ENCODE measurements around the gene CXXC5. TPM values are rescaled to one million over a fixed set of nuclear protein-coding genes. Genes with fewer than 3 reads are reported as not detected.
A peak's percentile ranks its signal among the peaks of the same experiment; 100 is the strongest.

Gene CXXC5
- total RNA-seq, 1 experiment from 2014 or later = 220 TPM

- no peak for DNase-seq (ENCODE audit: low spot score)
These were observed 16.7 kb downstream of the CXXC5 start for GRCh38 chr5:139664727-139665351.

GRCh38 chr5:139665626-139666025, 17.5 kb downstream of the CXXC5 start:
- DNase-seq (ENCODE audit: low spot score) = no peak

GRCh38 chr5:139666551-139666950, 18.4 kb downstream of the CXXC5 start:
- DNase-seq (ENCODE audit: low spot score) = no peak

GRCh38 chr5:139667001-139667729, 19.0 kb downstream of the CXXC5 start:
- no peak for DNase-seq (ENCODE audit: low spot score)

- DNase-seq (ENCODE audit: low spot score) = no peak
These were observed 19.5 kb downstream of the CXXC5 start for GRCh38 chr5:139667730-139668063.

- DNase-seq (ENCODE audit: low spot score) = peak; percentile 50
These were observed 20.1 kb downstream of the CXXC5 start for GRCh38 chr5:139668064-139668880.

- no peak for DNase-seq (ENCODE audit: low spot score)
These were observed 20.9 kb downstream of the CXXC5 start for GRCh38 chr5:139668924-139669661.

- no peak for DNase-seq (ENCODE audit: low spot score)
These were observed 21.7 kb downstream of the CXXC5 start for GRCh38 chr5:139669662-139670368.

GRCh38 chr5:139670369-139671095, 22.4 kb downstream of the CXXC5 start:
- no peak for DNase-seq (ENCODE audit: low spot score)

GRCh38 chr5:139671096-139671841, 23.1 kb downstream of the CXXC5 start:
- DNase-seq (ENCODE audit: low spot score) = no peak

GRCh38 chr5:139675213-139675612, 27.1 kb downstream of the CXXC5 start:
- DNase-seq (ENCODE audit: low spot score) = no peak

GRCh38 chr5:139675825-139676224, 27.7 kb downstream of the CXXC5 start:
- DNase-seq (ENCODE audit: low spot score) = no peak

- no peak for DNase-seq (ENCODE audit: low spot score)
These were observed 28.3 kb downstream of the CXXC5 start for GRCh38 chr5:139676406-139676805.

- no peak for DNase-seq (ENCODE audit: low spot score)
These were observed 29.0 kb downstream of the CXXC5 start for GRCh38 chr5:139676951-139677735.

GRCh38 chr5:139677736-139678613, 29.8 kb downstream of the CXXC5 start:
- DNase-seq (ENCODE audit: low spot score) = no peak

- DNase-seq (ENCODE audit: low spot score) = no peak
These were observed 30.9 kb downstream of the CXXC5 start for GRCh38 chr5:139678751-139679750.

Measured in HT-29 (cell line).